ENCODE measurements around the gene CAMK1D.

DNA sequence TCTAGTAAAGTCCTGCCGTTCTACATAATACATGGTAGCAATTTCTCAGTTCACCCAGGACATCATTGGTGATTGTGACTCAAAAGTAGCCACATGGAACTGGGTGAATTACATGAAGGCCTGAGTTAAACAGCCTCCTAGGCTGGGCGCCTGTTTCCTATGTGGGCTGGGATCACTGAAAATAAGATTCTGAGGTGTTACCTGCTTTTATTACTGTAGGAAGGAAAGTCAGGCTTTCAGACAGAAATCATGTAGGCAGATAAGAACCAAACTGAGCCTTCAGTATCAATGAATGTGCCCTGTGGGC lies 160.4 kb downstream of the CAMK1D start:
- TF ChIP-seq, protein P1, sequence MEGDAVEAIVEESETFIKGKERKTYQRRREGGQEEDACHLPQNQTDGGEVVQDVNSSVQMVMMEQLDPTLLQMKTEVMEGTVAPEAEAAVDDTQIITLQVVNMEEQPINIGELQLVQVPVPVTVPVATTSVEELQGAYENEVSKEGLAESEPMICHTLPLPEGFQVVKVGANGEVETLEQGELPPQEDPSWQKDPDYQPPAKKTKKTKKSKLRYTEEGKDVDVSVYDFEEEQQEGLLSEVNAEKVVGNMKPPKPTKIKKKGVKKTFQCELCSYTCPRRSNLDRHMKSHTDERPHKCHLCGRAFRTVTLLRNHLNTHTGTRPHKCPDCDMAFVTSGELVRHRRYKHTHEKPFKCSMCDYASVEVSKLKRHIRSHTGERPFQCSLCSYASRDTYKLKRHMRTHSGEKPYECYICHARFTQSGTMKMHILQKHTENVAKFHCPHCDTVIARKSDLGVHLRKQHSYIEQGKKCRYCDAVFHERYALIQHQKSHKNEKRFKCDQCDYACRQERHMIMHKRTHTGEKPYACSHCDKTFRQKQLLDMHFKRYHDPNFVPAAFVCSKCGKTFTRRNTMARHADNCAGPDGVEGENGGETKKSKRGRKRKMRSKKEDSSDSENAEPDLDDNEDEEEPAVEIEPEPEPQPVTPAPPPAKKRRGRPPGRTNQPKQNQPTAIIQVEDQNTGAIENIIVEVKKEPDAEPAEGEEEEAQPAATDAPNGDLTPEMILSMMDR (IDR thresholded peaks at IDR 0.05) = no peak
- no peak for TF ChIP-seq POLR2A (IDR thresholded peaks at IDR 0.05)
